ENCODE results near the gene SLC39A11. TPM values are rescaled to one million over a fixed set of nuclear protein-coding genes. Genes with fewer than 3 reads are reported as not detected.
"Not testable (repeated sequence)": the region's sequence is repeated elsewhere in the genome, so short reads cannot be mapped to it uniquely, and the experiment has no call there.

SLC39A11 gene
- total RNA-seq, 1 experiment from 2014 or later = 15.2 TPM

- DNase-seq = no peak
- H3K4me1 ChIP-seq (ENCODE audit: insufficient read depth, low read length) = no peaks in the 10 kb centered on the region
- no peaks in the 10 kb centered on the region for H3K79me1 ChIP-seq (ENCODE audit: insufficient read depth, low read depth, low read length, poor library complexity, severe bottlenecking)
- H2AK5ac ChIP-seq (ENCODE audit: insufficient read length, low read length) = no peak overlapping the region
- no peaks in the 10 kb centered on the region for H3K9me3 ChIP-seq (ENCODE audit: control insufficient read depth, low read depth, low read length)
- Mint-ChIP-seq H3K27ac (peak overlapping the region in 2 of 3 experiments; percentile 1 to 6; a peak in 2 of 7 replicates), H3K36me3 (ENCODE audit: insufficient read depth in 1 of 3, low read depth in 3 of 3) (no peaks in the 10 kb centered on the region; a peak in 1 of 7 replicates), H3K4me3 (no peak overlapping the region), H3K4me1 (peaks cover 6 to 7% of the 10 kb centered on the region in 2 experiments), H3K9me3 (no peaks in the 10 kb centered on the region), H3K27me3 (ENCODE audit: low read depth) (no peaks in the 10 kb centered on the region; the same call in 1 of the 2 replicates)
- no peak for TF ChIP-seq CTCF (conservative IDR thresholded peaks at IDR 0.05)
- H3T11ph ChIP-seq (ENCODE audit: low read length) = no peak overlapping the region
- no peak overlapping the region for H2BK20ac ChIP-seq (ENCODE audit: low read depth, low read length, poor library complexity, severe bottlenecking)
- no peak overlapping the region for H4K5ac ChIP-seq (ENCODE audit: insufficient read length, low read depth, low read length)
- H3K23ac ChIP-seq (ENCODE audit: insufficient read length, low read depth, low read length) = no peak overlapping the region
- H3K4ac ChIP-seq (ENCODE audit: low read depth, low read length) = no peak overlapping the region
- H2BK15ac ChIP-seq (ENCODE audit: low read depth, low read length) = no peak overlapping the region
- H3K79me2 ChIP-seq (ENCODE audit: insufficient read depth, low read length) = no peaks in the 10 kb centered on the region
- no peak overlapping the region for H2AFZ ChIP-seq (ENCODE audit: low read length)
- no peak overlapping the region for H2BK120ac ChIP-seq (ENCODE audit: low read depth, low read length, poor library complexity, severe bottlenecking)
- no CpG with 5 or more reads among the region's 6 CpGs for WGBS (ENCODE audit: extremely low coverage, insufficient read length, low lambda C conversion rate)
- no peak overlapping the region for H4K91ac ChIP-seq (ENCODE audit: insufficient read length, low read depth, low read length)
- no peak overlapping the region for H2BK12ac ChIP-seq (ENCODE audit: insufficient read length, low read depth, low read length)
- H3K56ac ChIP-seq (ENCODE audit: insufficient read length, low read depth, low read length) = no peak overlapping the region
- H3K23me2 ChIP-seq (ENCODE audit: insufficient read length, low read depth, low read length, poor library complexity, severe bottlenecking) = no peaks in the 10 kb centered on the region
- H2BK5ac ChIP-seq (ENCODE audit: insufficient read length, low read length) = no peak overlapping the region
- H3K9ac ChIP-seq (ENCODE audit: extremely low read depth, insufficient read length, low read length) = no peak overlapping the region
- H3K4me2 ChIP-seq (ENCODE audit: insufficient read depth, insufficient read length, low read length) = no peak overlapping the region
- H3K27ac ChIP-seq (ENCODE audit: insufficient read length, low read depth, low read length) = no peak overlapping the region
- H3K27me3 ChIP-seq (ENCODE audit: insufficient read depth, low read length) = no peaks in the 10 kb centered on the region
- peak overlapping the region; percentile 42; the same call in 1 of the 2 replicates for H3K14ac ChIP-seq (ENCODE audit: insufficient read depth, low read length)
- H4K20me1 ChIP-seq (ENCODE audit: control insufficient read depth, insufficient read depth, insufficient read length) = no peaks in the 10 kb centered on the region
- no peak overlapping the region for H3K18ac ChIP-seq (ENCODE audit: insufficient read length, low read depth, low read length)
- H4K8ac ChIP-seq (replicated peaks; ENCODE audit: insufficient read length, low read depth, low read length) = no peak overlapping the region
These were observed 309.3 kb downstream of the SLC39A11 start for GRCh38 chr17:72782985-72783701.

GRCh38 chr17:72782437-72782836, 310.1 kb downstream of the SLC39A11 start:
- not testable (repeated sequence) for H2AK5ac ChIP-seq (ENCODE audit: insufficient read length, low read length); H2BK5ac ChIP-seq (ENCODE audit: insufficient read length, low read length); H2BK20ac ChIP-seq (ENCODE audit: low read depth, low read length, poor library complexity, severe bottlenecking); H3K4ac ChIP-seq (ENCODE audit: low read depth, low read length); H3K4me3 Mint-ChIP-seq; H2BK15ac ChIP-seq (ENCODE audit: low read depth, low read length); H3K23ac ChIP-seq (ENCODE audit: insufficient read length, low read depth, low read length); H3K9me3 Mint-ChIP-seq; H3K9me3 ChIP-seq (ENCODE audit: control insufficient read depth, low read depth, low read length); H3K4me1 Mint-ChIP-seq; DNase-seq; H4K91ac ChIP-seq (ENCODE audit: insufficient read length, low read depth, low read length); H3K27ac Mint-ChIP-seq; H3K9ac ChIP-seq (ENCODE audit: extremely low read depth, insufficient read length, low read length); H3K23me2 ChIP-seq (ENCODE audit: insufficient read length, low read depth, low read length, poor library complexity, severe bottlenecking); H3T11ph ChIP-seq (ENCODE audit: low read length); H3K27me3 Mint-ChIP-seq (ENCODE audit: low read depth); H3K56ac ChIP-seq (ENCODE audit: insufficient read length, low read depth, low read length); H3K27ac ChIP-seq (ENCODE audit: insufficient read length, low read depth, low read length); H3K79me1 ChIP-seq (ENCODE audit: insufficient read depth, low read depth, low read length, poor library complexity, severe bottlenecking); H3K27me3 ChIP-seq (ENCODE audit: insufficient read depth, low read length); H4K20me1 ChIP-seq (ENCODE audit: control insufficient read depth, insufficient read depth, insufficient read length); H2BK12ac ChIP-seq (ENCODE audit: insufficient read length, low read depth, low read length); H3K36me3 Mint-ChIP-seq (ENCODE audit: insufficient read depth in 1 of 3, low read depth in 3 of 3); H3K18ac ChIP-seq (ENCODE audit: insufficient read length, low read depth, low read length); H4K8ac ChIP-seq (replicated peaks; ENCODE audit: insufficient read length, low read depth, low read length); H2AFZ ChIP-seq (ENCODE audit: low read length); H3K4me1 ChIP-seq (ENCODE audit: insufficient read depth, low read length); H4K5ac ChIP-seq (ENCODE audit: insufficient read length, low read depth, low read length); H2BK120ac ChIP-seq (ENCODE audit: low read depth, low read length, poor library complexity, severe bottlenecking); H3K14ac ChIP-seq (ENCODE audit: insufficient read depth, low read length); H3K79me2 ChIP-seq (ENCODE audit: insufficient read depth, low read length); H3K4me2 ChIP-seq (ENCODE audit: insufficient read depth, insufficient read length, low read length)
- no CpG with 5 or more reads among the region's 5 CpGs for WGBS (ENCODE audit: extremely low coverage, insufficient read length, low lambda C conversion rate)
